Measurements from ENCODE around the gene EMILIN2. TPM values are rescaled to one million over a fixed set of nuclear protein-coding genes. Genes with fewer than 3 reads are reported as not detected.

EMILIN2 gene
- total and polyA plus RNA-seq, 2 of the 8 experiments (the other 6 are each of a cell fraction or from before 2014, with no cell fraction given): 6.0 to 7.5 TPM

DNA sequence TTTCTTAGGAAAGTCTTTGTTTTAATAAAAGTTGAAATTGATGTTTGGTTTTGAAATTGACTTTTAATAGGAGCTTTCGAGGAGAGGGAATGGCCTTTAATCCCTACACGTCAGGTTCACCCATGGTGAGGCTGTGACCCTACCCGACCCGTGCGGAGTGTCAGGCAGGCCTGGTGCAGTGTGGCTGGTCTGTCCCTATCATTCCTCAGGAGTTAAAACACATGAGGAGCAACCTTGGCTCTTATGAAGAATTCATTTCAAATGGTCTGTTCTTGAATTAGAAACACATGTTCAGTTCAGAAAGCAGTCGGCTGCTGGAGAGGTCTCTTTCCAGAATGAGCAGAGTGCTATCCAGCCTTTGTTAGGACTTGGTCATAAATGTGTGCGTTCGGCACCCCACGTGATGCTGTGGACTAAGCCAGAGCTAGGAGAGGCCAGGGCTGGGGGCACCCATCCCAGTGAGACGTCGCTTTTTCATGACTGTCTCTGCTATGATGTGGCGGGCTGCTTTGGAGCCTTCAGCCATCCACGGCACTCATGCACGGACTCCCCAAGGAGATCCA is 54.7 kb downstream of the EMILIN2 start:
- Histone ChIP-seq H2BK120ac (replicated peaks; ENCODE audit: low read depth, low read length) (no peak overlapping the region), H3K27ac (ENCODE audit: low read depth, low read length) (no peak overlapping the region), H3K4ac (replicated peaks; ENCODE audit: insufficient read length, low read depth, low read length) (no peak overlapping the region), H3K9me3 (ENCODE audit: insufficient read depth in 2 of 2, low read depth in 1 of 2, low read length in 1 of 2) (no peaks in the 10 kb centered on the region), H4K91ac (replicated peaks; ENCODE audit: insufficient read length, low read length) (no peak overlapping the region), H3K18ac (ENCODE audit: extremely low read depth, low read length) (no peak overlapping the region), H3K23me2 (ENCODE audit: low read depth, low read length) (peaks cover 2% of the 10 kb centered on the region; the same call in 1 of the 2 replicates), H3K27me3 (replicated peaks in 1 of 4; ENCODE audit: control insufficient read depth in 3 of 4, extremely low read depth in 1 of 4, insufficient read depth in 3 of 4, low read length in 3 of 4) (peaks cover 0 to 2% (median 0%) of the 10 kb centered on the region in 4 experiments; a peak in 1 of 7 replicates), H3K9ac (replicated peaks in 1 of 4; ENCODE audit: extremely low read depth in 1 of 4, low read depth in 3 of 4, low read length in 3 of 4) (no peak overlapping the region), H4K20me1 (replicated peaks in 1 of 2; ENCODE audit: control insufficient read depth in 1 of 2, insufficient read depth in 2 of 2, low read length in 2 of 2) (no peaks in the 10 kb centered on the region), H4K5ac (ENCODE audit: insufficient read length, low read depth, low read length) (no peak overlapping the region), H2BK5ac (ENCODE audit: low read depth, low read length) (no peak overlapping the region), H3K4me2 (ENCODE audit: insufficient read depth in 1 of 2, low read depth in 2 of 2, low read length in 2 of 2) (no peak overlapping the region), H3K79me1 (ENCODE audit: low read depth, low read length) (no peaks in the 10 kb centered on the region), H3K4me3 (ENCODE audit: extremely low read depth in 1 of 4, insufficient read depth in 2 of 4, low read depth in 3 of 4, low read length in 4 of 4) (no peak overlapping the region), H2AFZ (ENCODE audit: low read length) (no peak overlapping the region), H3K4me1 (replicated peaks in 1 of 4; ENCODE audit: control insufficient read depth in 3 of 4, insufficient read depth in 4 of 4, low read length in 3 of 4) (peaks cover 2 to 7% (median 4%) of the 10 kb centered on the region in 4 experiments; a peak in 5 of 7 replicates), H3K56ac (replicated peaks; ENCODE audit: insufficient read length, low read depth, low read length) (no peak overlapping the region), H2BK12ac (ENCODE audit: low read depth, low read length) (no peak overlapping the region), H3K79me2 (ENCODE audit: control insufficient read depth in 1 of 2, insufficient read depth in 2 of 2, low read length in 2 of 2) (no peaks in the 10 kb centered on the region), H4K8ac (ENCODE audit: extremely low read depth, insufficient read depth, low read length) (no peak overlapping the region), H3K14ac (ENCODE audit: insufficient read length) (no peak overlapping the region), H3K23ac (ENCODE audit: insufficient read length) (no peak overlapping the region), H2AK5ac (ENCODE audit: low read depth, low read length) (no peak overlapping the region), H2BK15ac (ENCODE audit: low read length) (no peak overlapping the region), H2BK20ac (ENCODE audit: low read length) (no peak overlapping the region), H3K36me3 (ENCODE audit: control insufficient read depth in 2 of 4, insufficient read depth in 4 of 4, low read length in 3 of 4) (no peaks in the 10 kb centered on the region)
- ChIA-PET CTCF (ENCODE audit: partially characterized antibody) (no interaction called here), POLR2A (ENCODE audit: partially characterized antibody) (no interaction called here)
- WGBS, 2 experiments (ENCODE audit: extremely low coverage in 1 of 2, insufficient coverage in 1 of 2, insufficient read length in 1 of 2, insufficient replicate concordance in 2 of 2, low coverage in 1 of 2, low lambda C conversion rate in 2 of 2, missing lambda C conversion rate in 1 of 2): 88% methylated on average over 14 of the region's 14 CpGs; no CpG with 5 or more reads in 1 of the 2 experiments
- TF ChIP-seq TBP (IDR thresholded peaks at IDR 0.05; ENCODE audit: low read depth, low read length): no peak
- TF ChIP-seq, protein P1, sequence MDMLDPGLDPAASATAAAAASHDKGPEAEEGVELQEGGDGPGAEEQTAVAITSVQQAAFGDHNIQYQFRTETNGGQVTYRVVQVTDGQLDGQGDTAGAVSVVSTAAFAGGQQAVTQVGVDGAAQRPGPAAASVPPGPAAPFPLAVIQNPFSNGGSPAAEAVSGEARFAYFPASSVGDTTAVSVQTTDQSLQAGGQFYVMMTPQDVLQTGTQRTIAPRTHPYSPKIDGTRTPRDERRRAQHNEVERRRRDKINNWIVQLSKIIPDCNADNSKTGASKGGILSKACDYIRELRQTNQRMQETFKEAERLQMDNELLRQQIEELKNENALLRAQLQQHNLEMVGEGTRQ (IDR thresholded peaks at IDR 0.05; ENCODE audit: low read length): no peak
- DNase-seq (ENCODE audit: low read depth in 1 of 2, low spot score in 2 of 2): no peak
- FAIRE-seq: no peak
